IMR-90 (cell line): ENCODE results near the gene GNAI3. TPM values are rescaled to one million over a fixed set of nuclear protein-coding genes. Genes with fewer than 3 reads are reported as not detected.

Experiments
- ATAC-seq: fragments of 200-7000 bp; cut with Tn5 transposase; 2 replicates; pipeline ENCODE4 v1.9.1; 2020; ENCODE audit warnings: low read depth, mild to moderate bottlenecking, moderate library complexity
- BruUV-seq: library from RNA; stranded (reverse); fragments of 400-500 nt; replicated peaks from 2 replicates; lab custom pipeline; 2021; lab: Mats Ljungman, UMichigan
- CTCF ChIA-PET: fragments of 300-600 bp; formaldehyde crosslinking; extraction: SDS; loops from one replicate; lab custom pipeline; 2021; ENCODE audit warnings: antibody characterized with exemption; lab: Yijun Ruan, JAX
- POLR2A ChIA-PET: fragments of 300-600 bp; sonication (Branson Sonifier 250); formaldehyde crosslinking; loops from one replicate; lab custom pipeline; 2022; ENCODE audit warnings: antibody characterized with exemption; ENCODE audit not compliant: unreplicated experiment; lab: Charles Lee
- DNase-seq: peaks from one replicate; pipeline ENCODE4 v3.0.0; 2013
- H2AFZ ChIP-seq: replicated peaks from 2 replicates; pipeline ENCODE3; 2013; ENCODE audit warnings: low read length, mild to moderate bottlenecking; ENCODE audit not compliant: poor library complexity
- H2AK5ac ChIP-seq: 2 replicates; pipeline ENCODE4 v1.6.1; 2013; ENCODE audit warnings: low read depth, low read length, inconsistent platforms
- H2AK9ac ChIP-seq: replicated peaks from 2 replicates; pipeline ENCODE3; 2013; ENCODE audit warnings: mild to moderate bottlenecking, low read depth, low read length, moderate library complexity; ENCODE audit not compliant: poor library complexity
- H2BK120ac ChIP-seq: 2 replicates; pipeline ENCODE4 v1.6.1; 2013; ENCODE audit warnings: low read depth, low read length, inconsistent platforms
- H2BK15ac ChIP-seq: 3 replicates; pipeline ENCODE4 v1.6.1; 2013; ENCODE audit warnings: low read depth, low read length, inconsistent platforms
- H2BK20ac ChIP-seq: 2 replicates; pipeline ENCODE4 v1.6.1; 2013; ENCODE audit warnings: low read depth, mild to moderate bottlenecking, inconsistent platforms, low read length, moderate library complexity
- H2BK5ac ChIP-seq: 2 replicates; pipeline ENCODE4 v1.6.1; 2013; ENCODE audit warnings: mild to moderate bottlenecking, low read depth, low read length, inconsistent platforms; ENCODE audit not compliant: poor library complexity, severe bottlenecking
- H3K14ac ChIP-seq: replicated peaks from 2 replicates; pipeline ENCODE4 v1.6.1; 2013; ENCODE audit warnings: low read depth, low read length, inconsistent platforms
- H3K18ac ChIP-seq: 2 replicates; pipeline ENCODE4 v1.6.1; 2013; ENCODE audit warnings: low read depth, low read length, control low read depth
- H3K23ac ChIP-seq: 2 replicates; pipeline ENCODE4 v1.6.1; 2013; ENCODE audit warnings: low read depth, low read length, inconsistent platforms
- H3K27ac ChIP-seq: 2 replicates; pipeline ENCODE4 v1.5.1; 2013; ENCODE audit warnings: mild to moderate bottlenecking, control low read depth, low read length; ENCODE audit not compliant: insufficient read depth
- H3K27me3 ChIP-seq: 2 replicates; pipeline ENCODE4 v1.6.1; 2013; ENCODE audit warnings: low read length; ENCODE audit not compliant: control insufficient read depth, insufficient read depth
- H3K36me3 ChIP-seq: 2 replicates; pipeline ENCODE4 v1.6.1; 2013; ENCODE audit warnings: low read length, mixed read lengths; ENCODE audit not compliant: control insufficient read depth, insufficient read depth
- H3K4ac ChIP-seq: 2 replicates; pipeline ENCODE4 v1.6.1; 2013; ENCODE audit warnings: low read depth, low read length, inconsistent platforms
- H3K4me1 ChIP-seq: 2 replicates; pipeline ENCODE4 v1.6.1; 2013; ENCODE audit warnings: low read length, mixed read lengths; ENCODE audit not compliant: control insufficient read depth, insufficient read depth
- H3K4me2 ChIP-seq: 2 replicates; pipeline ENCODE4 v1.6.1; 2013; ENCODE audit warnings: low read depth, mild to moderate bottlenecking, control low read depth, low read length, moderate library complexity
- H3K4me3 ChIP-seq: 2 replicates; pipeline ENCODE4 v1.5.1; 2013; ENCODE audit warnings: low read depth, mild to moderate bottlenecking, control low read depth, low read length, moderate library complexity; ENCODE audit not compliant: insufficient read depth
- H3K56ac ChIP-seq: 2 replicates; pipeline ENCODE4 v1.6.1; 2013; ENCODE audit warnings: low read length, inconsistent platforms; ENCODE audit not compliant: insufficient read depth; ENCODE audit errors: extremely low read depth
- H3K79me1 ChIP-seq, 2 experiments: 2 replicates each; pipeline ENCODE4 v1.6.1; 2013; ENCODE audit warnings: low read length in 2 of 2, inconsistent platforms in 1 of 2, low read depth in 1 of 2
- H3K9ac ChIP-seq: 2 replicates; pipeline ENCODE4 v1.6.1; 2013; ENCODE audit warnings: low read depth, low read length, control low read depth
- H3K9me1 ChIP-seq: 2 replicates; pipeline ENCODE4 v1.6.1; 2013; ENCODE audit warnings: low read length, inconsistent platforms; ENCODE audit not compliant: insufficient read depth
- H3K9me3 ChIP-seq: 2 replicates; pipeline ENCODE4 v1.6.1; 2013; ENCODE audit warnings: low read length; ENCODE audit not compliant: control insufficient read depth, insufficient read depth
- H4K20me1 ChIP-seq: 2 replicates; pipeline ENCODE4 v1.6.1; 2013; ENCODE audit warnings: low read length, inconsistent platforms; ENCODE audit not compliant: insufficient read depth
- H4K5ac ChIP-seq: 2 replicates; pipeline ENCODE4 v1.6.1; 2013; ENCODE audit warnings: mild to moderate bottlenecking, low read depth, low read length, control low read depth
- H4K8ac ChIP-seq, 2 experiments: 2 replicates each; pipeline ENCODE4 v1.6.1; 2013; ENCODE audit warnings: low read depth in 2 of 2, low read length in 2 of 2, control low read depth in 1 of 2, inconsistent platforms in 1 of 2
- H4K91ac ChIP-seq: 2 replicates; pipeline ENCODE4 v1.6.1; 2013; ENCODE audit warnings: low read depth, low read length, inconsistent platforms; ENCODE audit not compliant: insufficient read depth
- CEBPB ChIP-seq: IDR thresholded peaks from 2 replicates; pipeline ENCODE4 v1.6.1; 2012; ENCODE audit warnings: low read depth, low read length, improper control_type of control experiment
- CHD1 ChIP-seq: IDR thresholded peaks from 2 replicates; pipeline ENCODE4 v1.6.1; 2012; ENCODE audit warnings: low read depth, low read length, improper control_type of control experiment
- ELK1 ChIP-seq: fragments of 150-350 bp; IDR thresholded peaks from 2 replicates; pipeline ENCODE4 v1.6.1; 2016; ENCODE audit warnings: low read depth, mild to moderate bottlenecking, low read length, moderate library complexity, borderline replicate concordance
- FOS ChIP-seq: fragments of 150-350 bp; IDR thresholded peaks from 2 replicates; pipeline ENCODE4 v1.6.1; 2016; ENCODE audit warnings: low read depth, low read length
- MAFK ChIP-seq: IDR thresholded peaks from 2 replicates; pipeline ENCODE4 v1.6.1; 2012; ENCODE audit warnings: low read depth, low read length, improper control_type of control experiment
- MAZ ChIP-seq: IDR thresholded peaks from 2 replicates; pipeline ENCODE4 v1.6.1; 2012; ENCODE audit warnings: low read depth, mild to moderate bottlenecking, low read length, improper control_type of control experiment, moderate library complexity, borderline replicate concordance
- MXI1 ChIP-seq: IDR thresholded peaks from 2 replicates; pipeline ENCODE4 v1.6.1; 2012; ENCODE audit warnings: low read depth, mild to moderate bottlenecking, low read length, moderate library complexity, borderline replicate concordance
- NFE2L2 ChIP-seq: fragments of 150-350 bp; IDR thresholded peaks from 2 replicates; pipeline ENCODE4 v1.6.1; 2016; ENCODE audit warnings: low read depth, mild to moderate bottlenecking, low read length
- POLR2A ChIP-seq: IDR thresholded peaks from 2 replicates; pipeline ENCODE4 v1.6.1; 2012; ENCODE audit warnings: mild to moderate bottlenecking, low read depth, low read length
- RAD21 ChIP-seq: IDR thresholded peaks from 2 replicates; pipeline ENCODE4 v1.6.1; 2012; ENCODE audit warnings: low read length, improper control_type of control experiment
- RCOR1 ChIP-seq: IDR thresholded peaks from 2 replicates; pipeline ENCODE4 v1.6.1; 2012; ENCODE audit warnings: mild to moderate bottlenecking, low read length, improper control_type of control experiment; ENCODE audit not compliant: insufficient replicate concordance
- RFX5 ChIP-seq: IDR thresholded peaks from 2 replicates; pipeline ENCODE4 v1.8.0; 2012; ENCODE audit warnings: low read depth, mild to moderate bottlenecking, low read length, moderate library complexity
- SMC3 ChIP-seq: fragments of 150-350 bp; IDR thresholded peaks from 2 replicates; pipeline ENCODE4 v1.6.1; 2016; ENCODE audit warnings: low read depth, mild to moderate bottlenecking, antibody characterized with exemption, low read length, moderate library complexity
- USF2 ChIP-seq: fragments of 150-350 bp; IDR thresholded peaks from 2 replicates; pipeline ENCODE4 v1.6.1; 2017; ENCODE audit warnings: mild to moderate bottlenecking, antibody characterized with exemption, low read length, low read depth
- WGBS, 2 experiments: methylation state at CpG; one replicate each; pipeline versions ENCODE4 v1.1.5 to v1.1.7; 2013; ENCODE audit warnings: missing lambda C conversion rate in 2 of 2; ENCODE audit not compliant: insufficient read length in 1 of 2; ENCODE audit errors: extremely low coverage in 2 of 2; 5-methylcytosine and 5-hydroxymethylcytosine counted together
- dilution Hi-C: fragments of 300-500 bp; cut with HindIII; formaldehyde crosslinking; loops from one replicate; pipeline ENCODE4 v1.14.3; 2018; ENCODE audit warnings: low sequenced_read_pairs; ENCODE audit not compliant: unreplicated experiment
- in situ Hi-C: fragments of 300-500 bp; cut with MboI; formaldehyde crosslinking; loops from 3 replicates; pipeline ENCODE4 v1.14.3; 2019; ENCODE audit warnings: low sequenced_read_pairs, inconsistent platforms, mixed read lengths
- intact Hi-C: fragments of 100-400 bp; cut with micrococcal nuclease; formaldehyde crosslinking; loops from 2 replicates; pipeline ENCODE4 v1.10.0; 2022
- polyA plus RNA-seq, 3 experiments: library from polyadenylated mRNA; depleted of rRNA; stranded (reverse); fragments of >200 nt; gene quantifications; 2 replicates each; pipeline ENCODE4 v1.2.3, GENCODE V29; 2012; ENCODE audit warnings: low replicate concordance in 1 of 3
- total RNA-seq: library from RNA; depleted of rRNA; stranded (reverse); fragments of >200 nt; gene quantifications from 2 replicates; pipeline ENCODE4 v1.2.3, GENCODE V29; 2012

The GNAI3 gene
- total and polyA plus RNA-seq, 2 of the 4 experiments (the other 2 are of a cell fraction): 5.9 to 14.9 TPM

- no TSS peak for BruUV-seq
- Histone ChIP-seq H3K27ac (no peak overlapping the region), H3K23ac (no peak overlapping the region), H3K4ac (no peak overlapping the region), H4K20me1 (peaks cover 63% of the 10 kb centered on the region), H2BK20ac (no peak overlapping the region), H3K9me1 (peaks cover 15% of the 10 kb centered on the region), H2BK5ac (no peak overlapping the region), H3K9me3 (no peaks in the 10 kb centered on the region), H3K36me3 (peaks cover 36% of the 10 kb centered on the region), H2BK120ac (no peak overlapping the region), H4K91ac (peak overlapping the region; percentile 13; the same call in 1 of the 2 replicates), H3K4me1 (peaks cover 32% of the 10 kb centered on the region), H2AK9ac (peak overlapping the region; percentile 58), H3K4me3 (no peak overlapping the region), H3K56ac (no peak overlapping the region), H4K5ac (no peak overlapping the region), H2BK15ac (no peak overlapping the region), H3K9ac (no peak overlapping the region; the same call in 1 of the 2 replicates), H3K27me3 (no peaks in the 10 kb centered on the region), H3K14ac (no peak overlapping the region), H3K79me1 (peaks cover 14 to 86% of the 10 kb centered on the region in 2 experiments; a peak in 3 of 4 replicates), H3K4me2 (peak overlapping the region; percentile 57; the same call in 1 of the 2 replicates), H4K8ac (no peak overlapping the region), H3K18ac (no peak overlapping the region), H2AFZ (no peak overlapping the region), H2AK5ac (peak overlapping the region; percentile 15; the same call in 1 of the 2 replicates)
- in situ Hi-C loops (loop anchor here (5.0 kb wide), 1 partner anchor 77 kb away; the partner anchor contains the start of gene GNAI3), intact Hi-C loops (loop anchor here (10.0 kb wide), 1 partner anchor 340 kb away; the partner anchor contains the start of gene PSRC1), dilution Hi-C loops (no loop called here)
- DNase-seq: no peak
- ChIA-PET CTCF (no interaction called here), POLR2A (no interaction called here)
- ATAC-seq: no peak
- WGBS, 2 experiments: 60% methylated on average over 2 of the region's 17 CpGs; no CpG with 5 or more reads in 1 of the 2 experiments
- TF ChIP-seq MAFK: no peak
- no peak for TF ChIP-seq ELK1
- no peak for TF ChIP-seq MAZ
- TF ChIP-seq RCOR1: no peak
- no peak for TF ChIP-seq MXI1
- TF ChIP-seq RFX5: no peak
- TF ChIP-seq RAD21: no peak
- TF ChIP-seq POLR2A: no peak
- TF ChIP-seq CHD1: no peak
- no peak for TF ChIP-seq NFE2L2
- no peak for TF ChIP-seq FOS
- TF ChIP-seq SMC3: no peak
- no peak for TF ChIP-seq CEBPB
- TF ChIP-seq USF2: no peak
Measured at GRCh38 chr1:109624201-109625010, 76.0 kb downstream of the GNAI3 start.
